Spleen (tissue), 7 donors: Measurements from ENCODE around the gene BACH2.

ENCODE experiments used
- CTCF ChIP-seq, 11 experiments: fragments of 200-600 bp in 7 of 11; fragments of 450-650 bp in 4 of 11; sonication (generic) in 4 of 11; IDR thresholded peaks in 8 of 11; conservative IDR thresholded peaks in 3 of 11; 1 replicate in 7 of 11; 2 replicates in 4 of 11; pipeline versions ENCODE4 v1.4.0 to v1.8.0; 2016 to 2021; ENCODE audit warnings: antibody characterized with exemption in 11 of 11, inconsistent platforms in 4 of 11, mild to moderate bottlenecking in 1 of 11
- POLR2AphosphoS5 ChIP-seq, 3 donors: sonication (generic); formaldehyde crosslinking; IDR thresholded peaks; one replicate each; pipeline ENCODE4 v1.5.1; 2017; ENCODE audit warnings: antibody characterized with exemption in 3 of 3
- donor health status: DM: no; HTN: no; CAD: no; lungs with moderate emphysema.
- donor health status: DM: no; HTN: no; CAD: no.
- donor health status: DM: no; HTN: no; CAD: no.

DNA sequence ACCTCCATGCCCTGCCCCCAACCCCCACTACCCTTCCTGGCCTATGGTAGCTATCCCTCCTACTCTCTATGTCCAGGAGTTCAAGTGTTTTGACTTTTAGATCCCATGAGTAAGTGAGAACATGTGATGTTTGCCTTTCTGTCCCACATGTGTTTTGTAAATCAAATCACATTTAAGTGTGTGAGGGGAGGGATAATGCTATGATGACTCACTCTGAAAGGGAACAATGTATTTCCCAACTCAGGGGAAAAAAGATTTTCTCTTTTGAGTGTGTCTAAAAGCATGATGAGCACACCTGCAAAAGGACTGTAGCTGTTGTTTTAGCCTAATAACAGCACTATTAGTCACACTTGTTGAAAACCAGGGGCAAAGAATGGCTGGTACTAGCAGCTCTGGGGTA lies 208.6 kb downstream of the BACH2 start:
- TF ChIP-seq CTCF (IDR thresholded peaks at IDR 0.05 in 8 of 11, conservative IDR thresholded peaks at IDR 0.05 in 3 of 11) (no peak), POLR2AphosphoS5 (IDR thresholded peaks at IDR 0.05) (no peak)
